GM10266 (cell line): ENCODE data around the gene PPP1R13L.
"Not testable (repeated sequence)": the region's sequence is repeated elsewhere in the genome, so short reads cannot be mapped to it uniquely, and the experiment has no call there.

Experiments
- DNase-seq: peaks from one replicate; pipeline ENCODE4 v3.0.0; 2012; ENCODE audit errors: extremely low spot score
- TF ChIP-seq, protein P1 (sequence below): IDR thresholded peaks from 2 replicates; pipeline ENCODE4 v1.5.1; 2012; ENCODE audit warnings: mild to moderate bottlenecking, low read depth; ENCODE audit not compliant: control insufficient read depth, insufficient read depth; ENCODE audit errors: missing control alignments

PPP1R13L gene

DNA sequence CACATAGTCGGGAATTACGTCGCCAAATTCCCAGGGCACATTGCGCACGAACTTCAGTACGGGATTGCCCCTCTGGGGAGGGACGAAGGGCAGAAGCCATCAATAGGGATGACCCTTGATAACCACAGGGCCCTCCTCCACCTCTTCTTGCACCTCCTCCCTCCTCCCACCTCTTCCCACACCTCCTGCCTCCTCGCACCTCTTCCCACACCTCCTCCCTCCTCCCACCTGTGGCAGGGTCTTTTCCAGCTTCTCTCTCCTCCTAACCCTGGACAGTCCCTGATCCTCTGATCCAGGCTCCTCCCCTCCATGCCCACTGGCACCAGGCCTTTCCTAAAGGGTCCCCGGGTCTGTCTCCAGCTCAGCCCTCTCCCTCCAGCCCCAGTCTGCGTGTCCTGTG lies 15.5 kb upstream of the PPP1R13L start:
- TF ChIP-seq, protein P1, sequence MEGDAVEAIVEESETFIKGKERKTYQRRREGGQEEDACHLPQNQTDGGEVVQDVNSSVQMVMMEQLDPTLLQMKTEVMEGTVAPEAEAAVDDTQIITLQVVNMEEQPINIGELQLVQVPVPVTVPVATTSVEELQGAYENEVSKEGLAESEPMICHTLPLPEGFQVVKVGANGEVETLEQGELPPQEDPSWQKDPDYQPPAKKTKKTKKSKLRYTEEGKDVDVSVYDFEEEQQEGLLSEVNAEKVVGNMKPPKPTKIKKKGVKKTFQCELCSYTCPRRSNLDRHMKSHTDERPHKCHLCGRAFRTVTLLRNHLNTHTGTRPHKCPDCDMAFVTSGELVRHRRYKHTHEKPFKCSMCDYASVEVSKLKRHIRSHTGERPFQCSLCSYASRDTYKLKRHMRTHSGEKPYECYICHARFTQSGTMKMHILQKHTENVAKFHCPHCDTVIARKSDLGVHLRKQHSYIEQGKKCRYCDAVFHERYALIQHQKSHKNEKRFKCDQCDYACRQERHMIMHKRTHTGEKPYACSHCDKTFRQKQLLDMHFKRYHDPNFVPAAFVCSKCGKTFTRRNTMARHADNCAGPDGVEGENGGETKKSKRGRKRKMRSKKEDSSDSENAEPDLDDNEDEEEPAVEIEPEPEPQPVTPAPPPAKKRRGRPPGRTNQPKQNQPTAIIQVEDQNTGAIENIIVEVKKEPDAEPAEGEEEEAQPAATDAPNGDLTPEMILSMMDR: no peak
- DNase-seq: no peak

DNA sequence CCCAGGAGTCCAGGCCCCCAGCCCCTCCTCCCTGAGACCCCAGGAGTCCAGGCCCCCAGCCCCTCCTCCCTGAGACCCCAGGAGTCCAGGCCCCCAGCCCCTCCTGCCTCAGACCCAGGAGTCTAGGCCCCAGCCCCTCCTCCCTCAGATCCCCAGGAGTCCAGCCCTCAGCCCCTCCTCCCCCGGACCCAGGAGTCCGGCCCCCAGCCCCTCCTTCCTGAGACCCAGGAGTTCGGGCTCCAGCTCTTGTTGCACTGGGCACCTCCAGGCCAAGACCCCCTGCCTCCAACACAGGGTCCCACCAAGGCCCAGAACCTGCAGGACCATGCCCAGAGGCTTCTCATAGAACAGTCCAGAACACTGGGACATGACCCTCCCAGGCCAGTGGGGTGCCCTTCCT lies 15.0 kb upstream of the PPP1R13L start:
- TF ChIP-seq, protein P1: no peak
- no peak for DNase-seq

DNA sequence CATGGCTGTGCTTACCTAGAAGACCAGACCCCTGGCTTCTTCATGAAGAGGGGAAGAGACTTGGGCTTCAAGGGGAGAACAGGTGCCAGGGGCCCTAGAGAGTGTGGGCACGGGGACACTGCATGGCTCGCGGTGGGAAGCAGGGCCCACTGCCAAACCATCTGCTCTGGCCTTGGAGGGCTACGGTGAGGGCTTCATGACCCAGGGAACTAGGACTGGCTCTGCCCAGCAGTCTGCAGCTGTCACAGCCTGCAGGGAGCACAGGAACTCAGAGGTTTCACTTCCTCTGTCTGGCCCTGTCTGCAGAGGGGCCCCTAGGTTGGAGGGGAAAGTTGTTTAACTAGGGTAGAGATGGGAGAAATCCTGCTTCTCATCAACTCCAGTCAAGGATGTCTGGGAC lies 14.5 kb upstream of the PPP1R13L start:
- DNase-seq: peak; percentile 70
- TF ChIP-seq, protein P1: no peak

DNA sequence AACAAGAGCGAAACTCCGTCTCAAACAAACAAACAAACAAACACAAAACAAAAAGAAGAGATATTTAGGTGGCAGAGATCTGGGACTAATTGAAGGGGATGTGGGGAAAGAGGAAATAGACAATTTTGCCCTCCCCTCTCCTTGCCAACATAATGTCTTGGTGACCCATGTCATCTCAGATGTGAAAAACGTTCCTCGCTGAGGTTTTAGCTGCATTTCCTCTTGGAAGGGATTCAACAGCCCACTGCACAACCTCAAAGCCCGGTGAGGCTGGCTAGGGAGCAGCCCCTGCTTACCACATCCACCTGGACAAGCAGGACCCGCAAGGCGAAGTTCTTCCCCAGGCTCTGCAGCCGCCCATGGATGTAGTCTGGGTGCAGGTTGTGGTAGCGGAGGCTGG lies 13.9 kb upstream of the PPP1R13L start:
- TF ChIP-seq, protein P1: no peak
- no peak for DNase-seq

DNA sequence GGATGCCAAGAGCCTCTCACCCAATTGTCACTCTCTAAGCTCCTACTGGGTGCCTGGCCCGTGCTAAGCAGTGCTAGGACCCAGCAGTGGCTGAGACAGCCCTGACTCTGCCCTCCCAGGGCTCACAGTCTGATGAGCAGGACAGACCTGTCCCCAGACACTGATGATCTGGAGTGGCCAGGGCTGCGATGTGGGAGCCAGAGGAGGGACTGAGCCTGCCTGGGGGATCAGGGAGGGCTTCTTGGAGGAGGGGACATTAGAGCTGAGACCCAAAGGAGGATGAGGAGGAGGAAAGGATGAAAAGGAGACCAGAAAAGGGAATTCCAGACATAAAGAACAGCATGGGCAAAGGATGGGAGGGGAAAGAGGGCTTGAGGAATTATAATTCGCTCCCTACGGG lies 12.3 kb upstream of the PPP1R13L start:
- TF ChIP-seq, protein P1: no peak
- no peak for DNase-seq

DNA sequence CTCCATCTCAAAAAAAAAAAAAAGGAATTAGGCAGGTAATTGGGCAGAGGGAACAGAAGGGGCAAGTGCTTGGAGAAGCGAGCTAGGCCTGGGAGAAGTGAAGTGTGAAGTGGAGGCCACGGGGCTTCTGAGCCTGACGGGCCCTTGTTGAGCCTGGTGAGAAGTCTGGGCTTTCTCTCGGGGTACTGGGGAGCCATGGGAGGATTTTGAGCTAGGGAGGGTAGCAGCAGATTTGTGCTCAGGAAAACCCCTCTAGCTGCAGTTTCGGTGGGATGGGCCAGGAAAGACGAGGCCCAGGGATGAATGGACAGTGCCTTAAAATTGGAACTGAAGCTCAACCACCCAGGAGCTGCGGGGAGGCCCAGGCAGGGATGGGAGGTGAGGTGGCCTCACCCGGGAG lies 9.6 kb upstream of the PPP1R13L start:
- no peak for DNase-seq
- TF ChIP-seq, protein P1: no peak

DNA sequence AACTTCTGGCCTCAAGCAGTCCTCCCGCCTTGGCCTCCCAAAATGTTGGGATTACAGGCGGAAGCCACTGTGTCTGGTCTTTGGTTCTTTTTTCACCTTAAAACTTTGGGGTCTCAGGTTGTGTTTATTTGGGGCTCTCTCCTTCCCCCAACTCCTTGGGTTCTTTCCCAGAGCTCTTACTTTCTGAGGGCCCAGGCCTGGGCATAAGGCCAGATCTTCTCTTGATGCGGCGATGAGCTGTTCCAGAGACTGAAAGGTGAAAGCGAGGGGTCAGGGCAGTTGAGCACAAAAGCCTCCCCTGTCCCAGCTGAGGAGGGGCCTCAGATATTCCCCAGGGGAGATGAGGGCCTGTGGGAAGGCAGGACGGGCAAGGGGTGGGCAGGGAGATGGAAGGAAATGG lies 8.6 kb upstream of the PPP1R13L start:
- TF ChIP-seq, protein P1: no peak
- no peak for DNase-seq

DNA sequence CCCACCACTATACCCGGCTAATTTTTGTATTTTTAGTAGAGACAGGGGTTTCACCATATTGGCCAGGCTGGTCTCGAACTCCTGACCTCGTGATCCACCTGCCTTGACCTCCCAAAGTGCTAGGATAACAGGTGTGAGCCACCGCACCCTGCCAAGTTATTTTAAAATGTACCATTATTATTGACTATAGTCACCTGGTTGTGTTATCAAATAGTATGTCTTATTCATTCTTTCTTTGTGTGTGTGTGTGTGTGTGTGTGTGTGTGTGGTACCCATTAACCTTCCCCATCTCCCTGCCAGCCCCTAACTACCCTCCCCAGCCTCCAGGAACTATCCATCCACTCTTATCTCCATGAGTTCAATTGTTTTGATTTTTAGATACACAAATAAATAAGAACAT lies 5.5 kb upstream of the PPP1R13L start:
- not testable (repeated sequence) for DNase-seq
